GM12878 (cell line): ENCODE measurements around the gene PPP1R1B. TPM values are rescaled to one million over a fixed set of nuclear protein-coding genes. Genes with fewer than 3 reads are reported as not detected.
A peak's percentile ranks its signal among the peaks of the same experiment; 100 is the strongest.

ENCODE experiments used
- ATAC-seq: fragments of 200-7000 bp; cut with Tn5 transposase; 3 replicates; pipeline ENCODE4 v1.9.1; 2020; ENCODE audit warnings: mild to moderate bottlenecking, moderate library complexity
- BruUV-seq: library from RNA; stranded (reverse); fragments of 400-500 nt; replicated peaks from 2 replicates; lab custom pipeline; 2021; lab: Mats Ljungman, UMichigan
- CTCF ChIA-PET: fragments of 300-600 bp; sonication (Branson Sonifier 250); formaldehyde crosslinking; extraction: SDS; loops from one replicate; lab custom pipeline; 2021; ENCODE audit warnings: inconsistent platforms; lab: Yijun Ruan, JAX
- POLR2A ChIA-PET: fragments of 350-600 bp; formaldehyde crosslinking; extraction: SDS; loops from one replicate; lab custom pipeline; 2021; ENCODE audit warnings: inconsistent platforms; lab: Charles Lee
- RAD21 ChIA-PET: fragments of 300-600 bp; sonication (Branson Sonifier 250); formaldehyde crosslinking; loops from one replicate; lab custom pipeline; 2023; ENCODE audit warnings: antibody characterized with exemption; ENCODE audit not compliant: unreplicated experiment; lab: Charles Lee
- SMC1A ChIA-PET: fragments of 300-600 bp; sonication (Branson Sonifier 250); formaldehyde crosslinking; loops from one replicate; lab custom pipeline; 2023; ENCODE audit not compliant: unreplicated experiment, uncharacterized antibody; lab: Charles Lee
- DNase-seq: peaks from one replicate; pipeline ENCODE4 v3.0.0-alpha.2; 2011; ENCODE audit warnings: low read depth, low spot score
- FAIRE-seq: peaks from 3 replicates; lab custom pipeline; 2011; peaks lifted over from hg19 to GRCh38; lab: Jason Lieb, UNC
- H2AFZ ChIP-seq: 2 replicates; pipeline ENCODE4 v1.6.0; 2011; ENCODE audit warnings: low read depth, low read length, control low read depth; ENCODE audit not compliant: control insufficient read depth
- H3K27ac ChIP-seq: 2 replicates; pipeline ENCODE4 v1.5.1; 2011; ENCODE audit warnings: control low read depth; ENCODE audit not compliant: control insufficient read depth, insufficient read depth
- H3K27me3 ChIP-seq, 2 experiments: replicated peaks in 1 of 2; 2 replicates each; pipeline versions ENCODE4 v1.6.0 to v1.6.1; 2011; ENCODE audit warnings: low read length in 1 of 2; ENCODE audit not compliant: control insufficient read depth in 2 of 2, insufficient read depth in 2 of 2
- H3K36me3 ChIP-seq, 2 experiments: 2 replicates each; pipeline ENCODE4 v1.5.1; 2011; ENCODE audit warnings: low read length in 1 of 2; ENCODE audit not compliant: control insufficient read depth in 2 of 2, insufficient read depth in 2 of 2
- H3K4me1 ChIP-seq: 2 replicates; pipeline ENCODE4 v1.6.1; 2011; ENCODE audit warnings: mild to moderate bottlenecking, low read length, moderate library complexity, mixed read lengths; ENCODE audit not compliant: control insufficient read depth, insufficient read depth
- H3K4me2 ChIP-seq: 2 replicates; pipeline ENCODE4 v1.6.0; 2011; ENCODE audit warnings: control low read depth; ENCODE audit not compliant: control insufficient read depth, insufficient read depth
- H3K4me3 ChIP-seq: fragments of 200-600 bp; sonication (generic); 2 replicates; pipeline ENCODE4 v1.5.1; 2016
- H3K79me2 ChIP-seq: 2 replicates; pipeline ENCODE4 v1.6.0; 2011; ENCODE audit warnings: low read length; ENCODE audit not compliant: control insufficient read depth, insufficient read depth
- H3K9ac ChIP-seq: 2 replicates; pipeline ENCODE4 v1.8.0; 2011; ENCODE audit warnings: low read length, control low read depth, mixed read lengths; ENCODE audit not compliant: control insufficient read depth, insufficient read depth
- H3K9me3 ChIP-seq: replicated peaks from 3 replicates; pipeline ENCODE4 v1.5.1; 2011; ENCODE audit warnings: mild to moderate bottlenecking, low read length; ENCODE audit not compliant: control insufficient read depth, insufficient read depth
- H4K20me1 ChIP-seq: 2 replicates; pipeline ENCODE4 v1.6.0; 2011; ENCODE audit not compliant: control insufficient read depth, insufficient read depth
- CREB1 ChIP-seq: IDR thresholded peaks from 2 replicates; pipeline ENCODE4 v1.6.1; 2012; ENCODE audit warnings: low read depth, mild to moderate bottlenecking, inconsistent platforms
- EED ChIP-seq: sonication (generic); IDR thresholded peaks from 2 replicates; pipeline ENCODE4 v1.6.1; 2016; ENCODE audit warnings: antibody characterized with exemption, low read depth
- FOS ChIP-seq: IDR thresholded peaks from 3 replicates; pipeline ENCODE4 v1.6.1; 2011; ENCODE audit warnings: borderline replicate concordance; ENCODE audit not compliant: insufficient read length; ENCODE audit errors: extremely low read depth
- IKZF2 ChIP-seq, 2 experiments: fragments of 450-650 bp; IDR thresholded peaks; 2 replicates each; pipeline ENCODE4 v1.6.1; 2017; ENCODE audit warnings: mild to moderate bottlenecking in 2 of 2, moderate library complexity in 2 of 2
- LARP7 ChIP-seq: fragments of 450-650 bp; IDR thresholded peaks from 2 replicates; pipeline ENCODE4 v1.6.1; 2017; ENCODE audit warnings: mild to moderate bottlenecking
- MEF2A ChIP-seq: IDR thresholded peaks from 2 replicates; pipeline ENCODE4 v1.6.1; 2011; ENCODE audit warnings: low read depth, mild to moderate bottlenecking, low read length, moderate library complexity; ENCODE audit not compliant: insufficient read depth
- TARDBP ChIP-seq: IDR thresholded peaks from 2 replicates; pipeline ENCODE4 v1.6.1; 2016; ENCODE audit warnings: borderline replicate concordance
- ZNF217 ChIP-seq: fragments of 450-650 bp; IDR thresholded peaks from 2 replicates; pipeline ENCODE4 v1.6.1; 2017; ENCODE audit warnings: antibody characterized with exemption, mild to moderate bottlenecking
- ZNF24 ChIP-seq: fragments of 450-650 bp; IDR thresholded peaks from 2 replicates; pipeline ENCODE4 v1.6.1; 2017; ENCODE audit warnings: antibody characterized with exemption, mild to moderate bottlenecking
- WGBS: methylation state at CpG from one replicate; pipeline ENCODE4 v1.1.6; 2016; ENCODE audit warnings: low lambda C conversion rate; ENCODE audit not compliant: insufficient replicate concordance, insufficient coverage; ENCODE audit errors: missing lambda C conversion rate; 5-methylcytosine and 5-hydroxymethylcytosine counted together
- in situ Hi-C: fragments of 300-500 bp; cut with MboI; formaldehyde crosslinking; loops from 9 replicates; pipeline ENCODE4 v1.14.3; 2018; ENCODE audit warnings: mixed read lengths
- intact Hi-C: fragments of 100-400 bp; cut with micrococcal nuclease; formaldehyde crosslinking; loops from one replicate; pipeline ENCODE4 v1.14.2; 2022; ENCODE audit not compliant: unreplicated experiment
- polyA plus RNA-seq, 11 experiments: library from polyadenylated mRNA; depleted of rRNA in 4 of 11; unstranded in 6 of 11; stranded (reverse) in 5 of 11; fragments of >200 nt; fragmentation: Nextera tagmentation in 4 of 11; fragmentation: Illumina TruSeq in 1 of 11; extraction: Ambion mirVana in 4 of 11; extraction: Trizol in 1 of 11; gene quantifications; 1 replicate in 1 of 11; 2 replicates in 10 of 11; pipeline versions ENCODE4 v1.2.1 to v1.2.3, GENCODE V29; 2011 to 2016; ENCODE audit warnings: inconsistent platforms in 2 of 11, missing spikeins in 2 of 11, low read depth in 1 of 11
- total RNA-seq, 4 experiments: library from RNA; depleted of rRNA in 3 of 4; stranded (reverse); fragments of >200 nt in 3 of 4; fragmentation: Illumina TruSeq in 1 of 4; extraction: Trizol in 1 of 4; gene quantifications; 2 replicates each; pipeline versions ENCODE4 v1.2.1 to v1.2.3, GENCODE V29; 2013 to 2021
- TF ChIP-seq, protein P1 (sequence below): IDR thresholded peaks from 2 replicates; pipeline ENCODE4 v1.6.1; 2011; ENCODE audit warnings: low read depth, low read length, improper control_type of control experiment, borderline replicate concordance
- TF ChIP-seq, protein P2 (sequence below): fragments of 450-650 bp; formaldehyde crosslinking; IDR thresholded peaks from 2 replicates; pipeline ENCODE4 v1.4.0; 2022; ENCODE audit warnings: mild to moderate bottlenecking, moderate library complexity
- TF ChIP-seq, protein P3 (sequence below): fragments of 450-650 bp; IDR thresholded peaks from 2 replicates; pipeline ENCODE4 v1.6.1; 2017; ENCODE audit warnings: mild to moderate bottlenecking, moderate library complexity
- TF ChIP-seq, protein P4 (sequence below): fragments of 450-650 bp; IDR thresholded peaks from 2 replicates; pipeline ENCODE4 v1.6.1; 2016; ENCODE audit warnings: mild to moderate bottlenecking

PPP1R1B gene
- total and polyA plus RNA-seq, 10 of the 15 experiments (the other 5 are each of a cell fraction or from before 2014, with no cell fraction given), result 0.08 TPM; not detected in 9

DNA sequence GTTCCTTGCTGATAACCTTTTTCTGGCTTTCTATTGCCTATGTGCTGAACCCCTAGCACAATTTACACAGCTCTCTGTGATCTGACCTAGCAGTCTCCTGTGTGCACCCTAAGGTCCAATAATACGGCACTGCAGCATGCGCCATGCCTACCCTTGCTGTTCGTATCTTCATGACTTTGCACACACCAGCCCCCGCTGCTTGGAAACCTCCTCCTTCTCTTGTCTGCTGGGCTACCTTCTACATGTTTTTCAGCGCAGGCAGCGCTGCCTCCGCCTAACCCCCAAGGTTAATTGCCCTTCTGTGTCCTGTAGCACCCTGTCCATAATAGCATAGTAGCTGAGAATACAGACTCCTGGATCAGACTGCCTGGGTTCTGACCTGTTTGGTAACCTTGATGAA is 11.6 kb downstream of the PPP1R1B start:
- Histone ChIP-seq H3K79me2 (peaks cover 39% of the 10 kb centered on the region), H3K4me3 (peak overlapping the region; percentile 100), H4K20me1 (peaks cover 3% of the 10 kb centered on the region; the same call in 1 of the 2 replicates), H3K4me2 (peak overlapping the region; percentile 94), H3K4me1 (peaks cover 20% of the 10 kb centered on the region), H3K36me3 (no peaks in the 10 kb centered on the region; a peak in 1 of 4 replicates), H3K27ac (peak overlapping the region; percentile 90; the same call in 1 of the 2 replicates), H3K9me3 (no peaks in the 10 kb centered on the region), H3K27me3 (no peaks in the 10 kb centered on the region), H3K9ac (peak overlapping the region; percentile 92), H2AFZ (no peak overlapping the region)
- in situ Hi-C loops (no loop called here), intact Hi-C loops (loop anchor here (5.0 kb wide), 1 partner anchor 114 kb away; no protein-coding TSS in a partner anchor)
- BruUV-seq, result no TSS peak
- ATAC-seq (no peak), FAIRE-seq (no peak), DNase-seq (no peak)
- SMC1A ChIA-PET, result interaction anchor here (0.9 to 2.2 kb wide), 5 partner anchors 15 to 92 kb away, joined by 3 to 6 read pairs (median 3); partner anchors contain the start of gene MIEN1
- CTCF ChIA-PET, result interaction anchor here (0.7 to 15.5 kb wide), 7 partner anchors 14 to 223 kb away, joined by 3 to 225 read pairs (median 3); partner anchors contain the start of gene MIEN1
- WGBS, result 97% methylated on average over 7 of the region's 7 CpGs
- RAD21 ChIA-PET, result interaction anchor here (0.7 kb wide), 1 partner anchor 16 kb away, joined by 3 read pairs; no protein-coding TSS in a partner anchor
- POLR2A ChIA-PET, result interaction anchor here (1.1 to 1.2 kb wide), 2 partner anchors 50 to 90 kb away, joined by 3 read pairs; partner anchors contain the start of gene PGAP3
- TF ChIP-seq, protein P1, sequence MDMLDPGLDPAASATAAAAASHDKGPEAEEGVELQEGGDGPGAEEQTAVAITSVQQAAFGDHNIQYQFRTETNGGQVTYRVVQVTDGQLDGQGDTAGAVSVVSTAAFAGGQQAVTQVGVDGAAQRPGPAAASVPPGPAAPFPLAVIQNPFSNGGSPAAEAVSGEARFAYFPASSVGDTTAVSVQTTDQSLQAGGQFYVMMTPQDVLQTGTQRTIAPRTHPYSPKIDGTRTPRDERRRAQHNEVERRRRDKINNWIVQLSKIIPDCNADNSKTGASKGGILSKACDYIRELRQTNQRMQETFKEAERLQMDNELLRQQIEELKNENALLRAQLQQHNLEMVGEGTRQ, result no peak
- TF ChIP-seq, protein P2, sequence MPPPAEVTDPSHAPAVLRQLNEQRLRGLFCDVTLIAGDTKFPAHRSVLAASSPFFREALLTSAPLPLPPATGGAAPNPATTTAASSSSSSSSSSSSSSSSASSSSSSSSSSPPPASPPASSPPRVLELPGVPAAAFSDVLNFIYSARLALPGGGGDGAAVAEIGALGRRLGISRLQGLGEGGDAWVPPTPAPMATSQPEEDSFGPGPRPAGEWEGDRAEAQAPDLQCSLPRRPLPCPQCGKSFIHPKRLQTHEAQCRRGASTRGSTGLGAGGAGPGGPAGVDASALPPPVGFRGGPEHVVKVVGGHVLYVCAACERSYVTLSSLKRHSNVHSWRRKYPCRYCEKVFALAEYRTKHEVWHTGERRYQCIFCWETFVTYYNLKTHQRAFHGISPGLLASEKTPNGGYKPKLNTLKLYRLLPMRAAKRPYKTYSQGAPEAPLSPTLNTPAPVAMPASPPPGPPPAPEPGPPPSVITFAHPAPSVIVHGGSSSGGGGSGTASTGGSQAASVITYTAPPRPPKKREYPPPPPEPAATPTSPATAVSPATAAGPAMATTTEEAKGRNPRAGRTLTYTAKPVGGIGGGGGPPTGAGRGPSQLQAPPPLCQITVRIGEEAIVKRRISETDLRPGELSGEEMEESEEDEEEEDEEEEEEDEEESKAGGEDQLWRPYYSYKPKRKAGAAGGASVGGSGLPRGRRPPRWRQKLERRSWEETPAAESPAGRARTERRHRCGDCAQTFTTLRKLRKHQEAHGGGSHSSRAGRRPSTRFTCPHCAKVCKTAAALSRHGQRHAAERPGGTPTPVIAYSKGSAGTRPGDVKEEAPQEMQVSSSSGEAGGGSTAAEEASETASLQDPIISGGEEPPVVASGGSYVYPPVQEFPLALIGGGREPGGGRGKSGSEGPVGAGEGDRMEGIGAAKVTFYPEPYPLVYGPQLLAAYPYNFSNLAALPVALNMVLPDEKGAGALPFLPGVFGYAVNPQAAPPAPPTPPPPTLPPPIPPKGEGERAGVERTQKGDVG (CRISPR knock-in tag), result no peak
- TF ChIP-seq TARDBP (no peak), ZNF217 (no peak), LARP7 (no peak), MEF2A (no peak), ZNF24 (no peak), EED (no peak), FOS (no peak), IKZF2 (IDR thresholded peaks at IDR 0.05) (no peak), CREB1 (no peak)
- TF ChIP-seq, protein P3, sequence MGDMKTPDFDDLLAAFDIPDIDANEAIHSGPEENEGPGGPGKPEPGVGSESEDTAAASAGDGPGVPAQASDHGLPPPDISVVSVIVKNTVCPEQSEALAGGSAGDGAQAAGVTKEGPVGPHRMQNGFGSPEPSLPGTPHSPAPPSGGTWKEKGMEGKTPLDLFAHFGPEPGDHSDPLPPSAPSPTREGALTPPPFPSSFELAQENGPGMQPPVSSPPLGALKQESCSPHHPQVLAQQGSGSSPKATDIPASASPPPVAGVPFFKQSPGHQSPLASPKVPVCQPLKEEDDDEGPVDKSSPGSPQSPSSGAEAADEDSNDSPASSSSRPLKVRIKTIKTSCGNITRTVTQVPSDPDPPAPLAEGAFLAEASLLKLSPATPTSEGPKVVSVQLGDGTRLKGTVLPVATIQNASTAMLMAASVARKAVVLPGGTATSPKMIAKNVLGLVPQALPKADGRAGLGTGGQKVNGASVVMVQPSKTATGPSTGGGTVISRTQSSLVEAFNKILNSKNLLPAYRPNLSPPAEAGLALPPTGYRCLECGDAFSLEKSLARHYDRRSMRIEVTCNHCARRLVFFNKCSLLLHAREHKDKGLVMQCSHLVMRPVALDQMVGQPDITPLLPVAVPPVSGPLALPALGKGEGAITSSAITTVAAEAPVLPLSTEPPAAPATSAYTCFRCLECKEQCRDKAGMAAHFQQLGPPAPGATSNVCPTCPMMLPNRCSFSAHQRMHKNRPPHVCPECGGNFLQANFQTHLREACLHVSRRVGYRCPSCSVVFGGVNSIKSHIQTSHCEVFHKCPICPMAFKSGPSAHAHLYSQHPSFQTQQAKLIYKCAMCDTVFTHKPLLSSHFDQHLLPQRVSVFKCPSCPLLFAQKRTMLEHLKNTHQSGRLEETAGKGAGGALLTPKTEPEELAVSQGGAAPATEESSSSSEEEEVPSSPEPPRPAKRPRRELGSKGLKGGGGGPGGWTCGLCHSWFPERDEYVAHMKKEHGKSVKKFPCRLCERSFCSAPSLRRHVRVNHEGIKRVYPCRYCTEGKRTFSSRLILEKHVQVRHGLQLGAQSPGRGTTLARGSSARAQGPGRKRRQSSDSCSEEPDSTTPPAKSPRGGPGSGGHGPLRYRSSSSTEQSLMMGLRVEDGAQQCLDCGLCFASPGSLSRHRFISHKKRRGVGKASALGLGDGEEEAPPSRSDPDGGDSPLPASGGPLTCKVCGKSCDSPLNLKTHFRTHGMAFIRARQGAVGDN, result no peak
- TF ChIP-seq, protein P4, sequence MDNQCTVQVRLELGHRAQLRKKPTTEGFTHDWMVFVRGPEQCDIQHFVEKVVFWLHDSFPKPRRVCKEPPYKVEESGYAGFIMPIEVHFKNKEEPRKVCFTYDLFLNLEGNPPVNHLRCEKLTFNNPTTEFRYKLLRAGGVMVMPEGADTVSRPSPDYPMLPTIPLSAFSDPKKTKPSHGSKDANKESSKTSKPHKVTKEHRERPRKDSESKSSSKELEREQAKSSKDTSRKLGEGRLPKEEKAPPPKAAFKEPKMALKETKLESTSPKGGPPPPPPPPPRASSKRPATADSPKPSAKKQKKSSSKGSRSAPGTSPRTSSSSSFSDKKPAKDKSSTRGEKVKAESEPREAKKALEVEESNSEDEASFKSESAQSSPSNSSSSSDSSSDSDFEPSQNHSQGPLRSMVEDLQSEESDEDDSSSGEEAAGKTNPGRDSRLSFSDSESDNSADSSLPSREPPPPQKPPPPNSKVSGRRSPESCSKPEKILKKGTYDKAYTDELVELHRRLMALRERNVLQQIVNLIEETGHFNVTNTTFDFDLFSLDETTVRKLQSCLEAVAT, result no peak
